H9 (cell line): ENCODE measurements around the gene CDC42. TPM values are rescaled to one million over a fixed set of nuclear protein-coding genes. Genes with fewer than 3 reads are reported as not detected.
"Not testable (repeated sequence)": the region's sequence is repeated elsewhere in the genome, so short reads cannot be mapped to it uniquely, and the experiment has no call there.

Experiments used
- DNase-seq: peaks from one replicate; pipeline ENCODE4 v3.0.0-alpha.2; 2017
- H2AFZ ChIP-seq: one replicate; pipeline ENCODE4 v1.6.1; 2013; ENCODE audit warnings: mild to moderate bottlenecking, low read length, control low read depth, moderate library complexity
- H2AK5ac ChIP-seq: 2 replicates; pipeline ENCODE4 v1.6.1; 2013; ENCODE audit warnings: low read length, control low read depth, mixed read lengths; ENCODE audit not compliant: insufficient read length
- H2BK120ac ChIP-seq: one replicate; pipeline ENCODE4 v1.6.1; 2013; ENCODE audit warnings: low read depth, mild to moderate bottlenecking, low read length, control low read depth, inconsistent platforms; ENCODE audit not compliant: poor library complexity, severe bottlenecking
- H2BK12ac ChIP-seq: 2 replicates; pipeline ENCODE4 v1.6.1; 2013; ENCODE audit warnings: low read length, control low read depth, mixed read lengths, low read depth; ENCODE audit not compliant: insufficient read length
- H2BK15ac ChIP-seq: 2 replicates; pipeline ENCODE4 v1.6.1; 2013; ENCODE audit warnings: low read depth, low read length, control low read depth
- H2BK20ac ChIP-seq: one replicate; pipeline ENCODE4 v1.6.1; 2013; ENCODE audit warnings: low read depth, mild to moderate bottlenecking, low read length, control low read depth, inconsistent platforms; ENCODE audit not compliant: poor library complexity, severe bottlenecking
- H2BK5ac ChIP-seq: 2 replicates; pipeline ENCODE4 v1.6.1; 2013; ENCODE audit warnings: low read length, control low read depth, mixed read lengths; ENCODE audit not compliant: insufficient read length
- H3K14ac ChIP-seq: 2 replicates; pipeline ENCODE4 v1.6.1; 2013; ENCODE audit warnings: low read length, control low read depth; ENCODE audit not compliant: insufficient read depth
- H3K18ac ChIP-seq: 2 replicates; pipeline ENCODE4 v1.6.1; 2013; ENCODE audit warnings: low read depth, mild to moderate bottlenecking, mixed read lengths, low read length, control low read depth; ENCODE audit not compliant: insufficient read length
- H3K23ac ChIP-seq: 2 replicates; pipeline ENCODE4 v1.6.1; 2013; ENCODE audit warnings: low read length, control low read depth, mixed read lengths, low read depth; ENCODE audit not compliant: insufficient read length
- H3K23me2 ChIP-seq: 2 replicates; pipeline ENCODE4 v1.6.1; 2013; ENCODE audit warnings: low read depth, mild to moderate bottlenecking, mixed read lengths, low read length, control low read depth; ENCODE audit not compliant: insufficient read length, poor library complexity, severe bottlenecking
- H3K27ac ChIP-seq: 2 replicates; pipeline ENCODE4 v1.5.1; 2013; ENCODE audit warnings: low read length, control low read depth, mixed read lengths, low read depth; ENCODE audit not compliant: insufficient read length
- H3K27me3 ChIP-seq: 2 replicates; pipeline ENCODE4 v1.6.1; 2013; ENCODE audit warnings: low read length, control low read depth, inconsistent platforms; ENCODE audit not compliant: insufficient read depth
- H3K4ac ChIP-seq: 2 replicates; pipeline ENCODE4 v1.6.1; 2013; ENCODE audit warnings: low read depth, mild to moderate bottlenecking, control low read depth, inconsistent platforms, low read length, moderate library complexity
- H3K4me1 ChIP-seq: 2 replicates; pipeline ENCODE4 v1.6.1; 2013; ENCODE audit warnings: low read length, control low read depth, inconsistent platforms; ENCODE audit not compliant: insufficient read depth
- H3K4me2 ChIP-seq: 2 replicates; pipeline ENCODE4 v1.6.1; 2013; ENCODE audit warnings: low read length, control low read depth, mixed read lengths; ENCODE audit not compliant: insufficient read length, insufficient read depth
- H3K56ac ChIP-seq: 2 replicates; pipeline ENCODE4 v1.6.1; 2013; ENCODE audit warnings: low read depth, mild to moderate bottlenecking, mixed read lengths, low read length, control low read depth; ENCODE audit not compliant: insufficient read length
- H3K79me1 ChIP-seq: 2 replicates; pipeline ENCODE4 v1.6.1; 2013; ENCODE audit warnings: low read depth, mild to moderate bottlenecking, moderate library complexity, low read length, control low read depth, inconsistent platforms; ENCODE audit not compliant: insufficient read depth, poor library complexity, severe bottlenecking
- H3K79me2 ChIP-seq: 2 replicates; pipeline ENCODE4 v1.6.1; 2013; ENCODE audit warnings: low read length, control low read depth, inconsistent platforms; ENCODE audit not compliant: insufficient read depth
- H3K9ac ChIP-seq: 2 replicates; pipeline ENCODE4 v1.6.1; 2013; ENCODE audit warnings: low read length, control low read depth, mixed read lengths; ENCODE audit not compliant: insufficient read length; ENCODE audit errors: extremely low read depth
- H3K9me3 ChIP-seq: one replicate; pipeline ENCODE4 v1.6.1; 2013; ENCODE audit warnings: low read depth, low read length, inconsistent platforms; ENCODE audit not compliant: control insufficient read depth
- H3T11ph ChIP-seq: one replicate; pipeline ENCODE4 v1.6.1; 2013; ENCODE audit warnings: mild to moderate bottlenecking, low read length, control low read depth, inconsistent platforms
- H4K20me1 ChIP-seq: one replicate; pipeline ENCODE4 v1.6.1; 2013; ENCODE audit not compliant: control insufficient read depth, insufficient read length, insufficient read depth
- H4K5ac ChIP-seq: 2 replicates; pipeline ENCODE4 v1.6.1; 2013; ENCODE audit warnings: low read depth, mild to moderate bottlenecking, mixed read lengths, low read length, control low read depth; ENCODE audit not compliant: insufficient read length
- H4K8ac ChIP-seq: replicated peaks from 2 replicates; pipeline ENCODE4 v1.6.1; 2013; ENCODE audit warnings: low read length, control low read depth, mixed read lengths, low read depth; ENCODE audit not compliant: insufficient read length
- H4K91ac ChIP-seq: 2 replicates; pipeline ENCODE4 v1.6.1; 2013; ENCODE audit warnings: low read depth, mild to moderate bottlenecking, moderate library complexity, mixed read lengths, low read length, control low read depth; ENCODE audit not compliant: insufficient read length
- H3K27ac Mint-ChIP-seq, 3 experiments: 2 replicates in 2 of 3; 3 replicates in 1 of 3; pipeline ENCODE4 v1.8.0; 2020 to 2021; ENCODE audit warnings: mixed read lengths in 3 of 3, mild to moderate bottlenecking in 1 of 3, moderate library complexity in 1 of 3
- H3K27me3 Mint-ChIP-seq: 2 replicates; pipeline ENCODE4 v1.8.0; 2021; ENCODE audit warnings: low read depth, mild to moderate bottlenecking, moderate library complexity, mixed read lengths
- H3K36me3 Mint-ChIP-seq, 3 experiments: 2 replicates in 2 of 3; 3 replicates in 1 of 3; pipeline ENCODE4 v1.8.0; 2020 to 2021; ENCODE audit warnings: low read depth in 3 of 3, mixed read lengths in 3 of 3; ENCODE audit not compliant: insufficient read depth in 1 of 3
- H3K4me1 Mint-ChIP-seq, 2 experiments: 2 replicates each; pipeline ENCODE4 v1.8.0; 2020; ENCODE audit warnings: mixed read lengths in 2 of 2
- H3K4me3 Mint-ChIP-seq, 2 experiments: 2 replicates in 1 of 2; 3 replicates in 1 of 2; pipeline ENCODE4 v1.8.0; 2020 to 2021; ENCODE audit warnings: mild to moderate bottlenecking in 2 of 2, mixed read lengths in 2 of 2, moderate library complexity in 1 of 2
- H3K9me3 Mint-ChIP-seq, 2 experiments: 2 replicates in 1 of 2; 3 replicates in 1 of 2; pipeline ENCODE4 v1.8.0; 2020; ENCODE audit warnings: mild to moderate bottlenecking in 2 of 2, mixed read lengths in 2 of 2, moderate library complexity in 1 of 2
- WGBS: extraction: QIAGEN DNeasy Blood & Tissue Kit; methylation state at CpG from one replicate; pipeline ENCODE4 v1.1.7; 2013; ENCODE audit warnings: missing lambda C conversion rate, low lambda C conversion rate, mixed read lengths; ENCODE audit not compliant: insufficient read length; ENCODE audit errors: extremely low coverage; 5-methylcytosine and 5-hydroxymethylcytosine counted together
- total RNA-seq: library from RNA; stranded (reverse); gene quantifications from 2 replicates; pipeline ENCODE4 v1.2.1, GENCODE V29; 2021

CDC42 gene
- total RNA-seq, 1 experiment from 2014 or later, result 197 TPM

GRCh38 chr1:22007262-22007661, 45.2 kb upstream of the CDC42 start:
- H2AFZ ChIP-seq, H3K56ac ChIP-seq, H3K79me1 ChIP-seq, H4K20me1 ChIP-seq, H3K4me2 ChIP-seq, H3K9ac ChIP-seq, H2BK5ac ChIP-seq, H3K79me2 ChIP-seq, H3K4me1 Mint-ChIP-seq, H3K9me3 Mint-ChIP-seq, H3K4me3 Mint-ChIP-seq, DNase-seq, H2BK20ac ChIP-seq, H3K23ac ChIP-seq, H3K27me3 ChIP-seq, H3K14ac ChIP-seq, H3K36me3 Mint-ChIP-seq, H3K27ac ChIP-seq, H2AK5ac ChIP-seq, H3K27ac Mint-ChIP-seq, H3K4me1 ChIP-seq, H4K8ac ChIP-seq, H3K27me3 Mint-ChIP-seq, H2BK120ac ChIP-seq, H2BK12ac ChIP-seq, H3K4ac ChIP-seq, H3K23me2 ChIP-seq, H3T11ph ChIP-seq, H4K5ac ChIP-seq, H3K18ac ChIP-seq, H3K9me3 ChIP-seq, H2BK15ac ChIP-seq, H4K91ac ChIP-seq: not testable (repeated sequence)
- WGBS, result no CpG with 5 or more reads among the region's 10 CpGs

- DNase-seq, result not testable (repeated sequence)
Measured at GRCh38 chr1:22009566-22009965, 42.9 kb upstream of the CDC42 start.

More at GRCh38 chr1:22009566-22009965, 42.9 kb upstream of the CDC42 start:
- not testable (repeated sequence) for H3K4me2 ChIP-seq, H3K9ac ChIP-seq, H3K4me3 Mint-ChIP-seq, H2BK120ac ChIP-seq, H2BK12ac ChIP-seq, H3K23ac ChIP-seq, H3K18ac ChIP-seq, H3K56ac ChIP-seq, H3K27ac ChIP-seq, H2BK5ac ChIP-seq, H2AK5ac ChIP-seq, H3K79me2 ChIP-seq, H3T11ph ChIP-seq, H4K91ac ChIP-seq, H3K27ac Mint-ChIP-seq, H2BK15ac ChIP-seq, H3K27me3 ChIP-seq, H3K23me2 ChIP-seq, H3K9me3 Mint-ChIP-seq, H4K20me1 ChIP-seq, H4K5ac ChIP-seq, H3K4me1 Mint-ChIP-seq, H4K8ac ChIP-seq, H3K14ac ChIP-seq, H3K4me1 ChIP-seq, H2AFZ ChIP-seq, H3K4ac ChIP-seq, H3K36me3 Mint-ChIP-seq, H3K9me3 ChIP-seq, H2BK20ac ChIP-seq, H3K27me3 Mint-ChIP-seq, H3K79me1 ChIP-seq
- WGBS, result no CpG with 5 or more reads among the region's 11 CpGs
